Adipocyte (in vitro differentiated cells): ENCODE measurements around the gene NRAP.

Experiments used
- DNase-seq: peaks from one replicate; pipeline ENCODE4 v3.0.0-alpha.2; 2015; ENCODE audit warnings: low read depth
- H3K27me3 ChIP-seq: replicated peaks from 2 replicates; pipeline ENCODE4 v1.7.0; 2013; ENCODE audit warnings: mild to moderate bottlenecking, low read length, moderate library complexity; ENCODE audit not compliant: control insufficient read depth, insufficient read depth
- H3K36me3 ChIP-seq: 2 replicates; pipeline ENCODE4 v1.7.0; 2013; ENCODE audit warnings: low read length, mild to moderate bottlenecking, moderate library complexity; ENCODE audit not compliant: control insufficient read depth, insufficient read depth, severe bottlenecking
- H3K4me1 ChIP-seq: 2 replicates; pipeline ENCODE4 v1.7.0; 2013; ENCODE audit warnings: mild to moderate bottlenecking, low read length, moderate library complexity; ENCODE audit not compliant: control insufficient read depth, insufficient read depth
- H3K4me3 ChIP-seq: 2 replicates; pipeline ENCODE4 v1.7.0; 2013; ENCODE audit warnings: mild to moderate bottlenecking, low read length, moderate library complexity
- H3K9ac ChIP-seq: 2 replicates; pipeline ENCODE4 v1.7.0; 2013; ENCODE audit warnings: mild to moderate bottlenecking, low read length, moderate library complexity
- H3K9me3 ChIP-seq: 2 replicates; pipeline ENCODE4 v1.7.0; 2013; ENCODE audit warnings: mild to moderate bottlenecking, low read length, moderate library complexity; ENCODE audit not compliant: control insufficient read depth

NRAP gene

DNA sequence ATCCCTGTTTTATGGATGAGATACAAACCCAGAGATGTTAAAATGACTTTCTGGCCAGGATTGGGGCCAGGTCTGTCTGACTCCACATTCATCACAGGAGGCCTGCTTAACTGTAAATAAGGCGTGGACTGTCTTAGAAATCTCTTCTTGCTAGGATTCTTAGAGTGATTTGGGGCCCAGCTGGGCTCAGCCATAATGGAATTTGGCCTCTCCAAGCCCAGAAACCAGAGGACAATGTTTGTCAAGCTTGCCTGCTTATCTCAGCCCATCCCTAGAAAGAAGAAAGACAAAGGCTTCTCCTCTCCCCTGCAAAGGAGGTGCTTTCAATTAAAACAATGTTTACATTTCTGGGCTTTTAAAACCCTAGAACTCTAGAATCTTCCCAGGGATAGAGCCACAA is 108.1 kb downstream of the NRAP start:
- H3K9me3 ChIP-seq, result no peaks in the 10 kb centered on the region
- no peak for DNase-seq
- H3K9ac ChIP-seq, result no peak overlapping the region
- no peaks in the 10 kb centered on the region for H3K4me1 ChIP-seq
- peaks cover 5% of the 10 kb centered on the region for H3K27me3 ChIP-seq
- H3K4me3 ChIP-seq, result no peak overlapping the region
- no peaks in the 10 kb centered on the region for H3K36me3 ChIP-seq

DNA sequence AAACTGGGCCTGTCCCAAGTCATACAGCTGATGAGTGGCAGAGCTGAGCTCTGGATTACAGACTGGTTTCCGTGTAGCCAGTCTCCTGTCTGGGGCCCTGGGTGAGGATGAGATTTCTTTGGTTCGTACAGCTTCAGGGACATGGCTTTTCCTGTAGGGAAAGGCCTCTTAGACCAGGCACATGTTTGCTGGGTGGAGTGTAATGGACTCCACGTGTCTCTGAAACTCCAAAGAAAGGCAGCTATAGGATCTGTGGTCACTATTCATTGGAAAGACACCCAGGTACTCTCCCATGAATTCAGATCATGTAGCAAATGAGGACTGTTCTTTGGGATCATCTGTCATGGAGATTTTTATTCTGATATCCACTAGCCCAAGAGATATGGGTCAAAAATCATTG is 108.6 kb downstream of the NRAP start:
- H3K9me3 ChIP-seq, result no peaks in the 10 kb centered on the region
- H3K27me3 ChIP-seq, result peaks cover 5% of the 10 kb centered on the region
- no peak overlapping the region for H3K4me3 ChIP-seq
- no peak overlapping the region for H3K9ac ChIP-seq
- no peak for DNase-seq
- H3K4me1 ChIP-seq, result no peaks in the 10 kb centered on the region
- no peaks in the 10 kb centered on the region for H3K36me3 ChIP-seq

- Histone ChIP-seq H3K36me3 (no peaks in the 10 kb centered on the region), H3K27me3 (peaks cover 5% of the 10 kb centered on the region), H3K9me3 (no peaks in the 10 kb centered on the region), H3K9ac (no peak overlapping the region), H3K4me1 (no peaks in the 10 kb centered on the region), H3K4me3 (no peak overlapping the region)
- DNase-seq, result no peak
These were observed 109.6 kb downstream of the NRAP start for GRCh38 chr10:113554214-113554613.

DNA sequence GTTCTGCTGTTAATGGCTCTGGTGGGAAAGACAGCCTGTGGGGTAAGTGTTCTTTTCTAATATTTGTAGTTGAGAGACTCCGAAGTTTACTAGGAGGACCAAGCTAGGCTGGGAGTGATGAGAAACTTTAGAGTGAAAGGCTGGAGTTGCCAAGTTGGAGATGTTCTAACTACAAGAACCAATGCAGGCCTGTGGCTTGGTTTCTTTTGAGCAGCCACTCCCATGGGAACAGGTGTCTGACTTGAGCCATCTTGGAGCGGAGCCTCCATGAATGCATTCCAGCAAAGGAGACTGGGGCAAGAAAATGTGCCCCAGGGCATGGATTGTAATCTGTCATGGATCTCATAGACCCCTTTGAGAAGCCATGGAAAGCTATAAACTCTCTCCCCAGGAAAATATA is 110.7 kb downstream of the NRAP start:
- Histone ChIP-seq H3K36me3 (no peaks in the 10 kb centered on the region), H3K4me1 (no peaks in the 10 kb centered on the region), H3K9me3 (no peaks in the 10 kb centered on the region), H3K27me3 (peaks cover under 1% of the 10 kb centered on the region), H3K9ac (no peak overlapping the region), H3K4me3 (no peak overlapping the region)
- no peak for DNase-seq

GRCh38 chr10:113552701-113553100 is 111.1 kb downstream of the NRAP start, which contains the start of gene HABP2:
Gene HABP2 (plus strand): TSS chr10:113553053. CDS start chr10:113553122, 69 bp downstream.
- Histone ChIP-seq H3K4me1 (no peaks in the 10 kb centered on the region), H3K27me3 (no peaks in the 10 kb centered on the region)

DNA sequence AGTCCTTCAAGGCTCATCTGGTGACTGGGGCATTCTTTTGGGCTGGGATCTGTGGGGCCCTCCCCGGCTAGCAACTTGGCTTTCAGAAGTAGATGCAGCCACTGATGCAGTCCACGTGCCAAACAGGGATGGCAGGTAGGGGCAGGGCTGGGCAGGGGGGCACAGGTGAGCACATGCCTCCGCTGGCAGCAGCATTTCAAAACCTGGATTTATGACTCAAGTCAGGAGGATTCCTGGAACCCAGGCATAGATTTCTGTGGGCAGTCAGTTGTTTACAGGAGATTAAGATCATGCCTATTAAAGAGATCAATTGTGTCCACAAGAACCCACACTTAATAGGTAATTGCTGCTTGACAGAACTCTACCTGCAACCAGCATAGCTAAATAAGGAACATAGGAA is 111.8 kb downstream of the NRAP start:
- H3K4me3 ChIP-seq, result no peak overlapping the region
- no peaks in the 10 kb centered on the region for H3K27me3 ChIP-seq
- H3K9me3 ChIP-seq, result no peaks in the 10 kb centered on the region
- H3K9ac ChIP-seq, result no peak overlapping the region
- no peaks in the 10 kb centered on the region for H3K36me3 ChIP-seq
- no peaks in the 10 kb centered on the region for H3K4me1 ChIP-seq
- DNase-seq, result no peak

More at GRCh38 chr10:113552701-113553100, 111.1 kb downstream of the NRAP start, which contains the start of gene HABP2:
- Histone ChIP-seq H3K9me3 (no peaks in the 10 kb centered on the region), H3K36me3 (no peaks in the 10 kb centered on the region), H3K9ac (no peak within 1 kb of the TSS), H3K4me3 (no peak within 1 kb of the TSS)
- no peak for DNase-seq

- no peaks in the 10 kb centered on the region for H3K9me3 ChIP-seq
These were observed 113.5 kb downstream of the NRAP start for GRCh38 chr10:113550365-113550764.

GRCh38 chr10:113549856-113550255 is 114.0 kb downstream of the NRAP start:
- H3K27me3 ChIP-seq, result no peaks in the 10 kb centered on the region
- no peak for DNase-seq
- no peak overlapping the region for H3K4me3 ChIP-seq
- no peaks in the 10 kb centered on the region for H3K9me3 ChIP-seq
- H3K4me1 ChIP-seq, result no peaks in the 10 kb centered on the region
- H3K9ac ChIP-seq, result no peak overlapping the region
- H3K36me3 ChIP-seq, result no peaks in the 10 kb centered on the region

More at GRCh38 chr10:113550365-113550764, 113.5 kb downstream of the NRAP start:
- Histone ChIP-seq H3K4me3 (no peak overlapping the region), H3K4me1 (no peaks in the 10 kb centered on the region), H3K36me3 (no peaks in the 10 kb centered on the region), H3K9ac (no peak overlapping the region), H3K27me3 (no peaks in the 10 kb centered on the region)
- no peak for DNase-seq

DNA sequence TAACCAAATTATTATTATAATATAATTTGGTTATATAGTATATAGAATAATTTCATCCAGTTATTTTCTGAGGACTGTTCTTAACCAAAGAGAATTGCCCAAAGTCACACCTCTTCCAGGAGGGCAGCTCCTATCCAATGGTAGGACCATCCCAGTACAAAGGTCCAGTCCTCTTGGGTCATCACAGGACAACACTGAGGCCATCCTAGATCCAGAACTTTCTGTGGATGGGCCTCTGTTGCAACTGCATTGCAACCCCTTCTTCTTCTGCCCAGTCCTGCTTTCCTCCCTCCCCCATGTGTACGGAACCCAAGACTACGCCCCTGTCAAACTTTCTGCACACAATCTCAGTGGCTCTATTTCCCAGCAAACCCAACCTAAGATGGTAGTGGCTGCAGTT is 116.4 kb downstream of the NRAP start:
- Histone ChIP-seq H3K4me3 (no peak overlapping the region), H3K36me3 (no peaks in the 10 kb centered on the region), H3K27me3 (no peaks in the 10 kb centered on the region), H3K9me3 (no peaks in the 10 kb centered on the region), H3K4me1 (no peaks in the 10 kb centered on the region), H3K9ac (no peak overlapping the region)
- no peak for DNase-seq

- Histone ChIP-seq H3K9ac (no peak overlapping the region), H3K9me3 (no peaks in the 10 kb centered on the region), H3K4me3 (no peak overlapping the region), H3K36me3 (no peaks in the 10 kb centered on the region), H3K27me3 (no peaks in the 10 kb centered on the region), H3K4me1 (peaks cover 25% of the 10 kb centered on the region)
- no peak for DNase-seq
These were observed 119.4 kb downstream of the NRAP start for GRCh38 chr10:113544392-113544791.

DNA sequence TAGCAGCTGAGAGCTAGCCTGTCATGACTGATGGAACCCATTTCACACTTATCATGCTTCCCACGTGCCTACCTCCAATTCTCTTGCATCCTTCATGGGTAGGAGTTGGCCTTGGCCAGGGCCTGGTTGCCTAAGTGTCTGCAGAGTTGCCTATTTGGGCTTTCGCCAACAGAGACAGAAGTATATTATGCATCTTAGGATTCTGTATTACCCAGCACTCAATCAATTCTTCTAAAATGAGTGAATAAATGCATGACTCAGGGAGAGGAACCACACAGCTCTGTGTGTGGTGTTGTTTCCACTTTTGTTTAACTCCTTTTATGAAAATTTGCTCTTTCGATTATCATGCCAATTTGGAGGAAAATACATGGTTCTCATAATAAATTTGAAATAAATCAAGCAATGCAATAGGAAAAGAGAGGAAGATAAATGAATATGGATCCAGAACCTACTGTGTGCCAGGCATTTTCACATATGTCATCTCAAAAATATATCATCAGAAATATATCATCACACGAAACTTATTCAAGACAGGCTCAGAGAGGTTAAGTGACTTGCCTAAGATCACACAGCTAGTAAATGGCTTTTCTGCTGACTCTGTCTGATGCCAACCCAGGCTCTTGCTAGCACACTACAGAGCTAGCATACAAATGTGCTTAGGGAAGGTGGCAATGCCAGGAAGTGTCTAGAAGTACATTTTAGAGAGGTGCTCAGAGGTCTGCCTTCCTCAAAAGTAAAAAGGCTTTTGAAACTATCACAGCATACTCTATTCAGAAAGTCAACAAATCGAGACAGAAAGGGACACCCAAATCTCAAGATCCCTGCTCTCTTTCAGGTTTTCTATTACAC is 120.5 kb downstream of the NRAP start:
- Histone ChIP-seq H3K9ac (no peak overlapping the region), H3K4me1 (peaks cover 30% of the 10 kb centered on the region), H3K27me3 (no peaks in the 10 kb centered on the region), H3K4me3 (no peak overlapping the region), H3K36me3 (no peaks in the 10 kb centered on the region), H3K9me3 (no peaks in the 10 kb centered on the region)
- no peak for DNase-seq

DNA sequence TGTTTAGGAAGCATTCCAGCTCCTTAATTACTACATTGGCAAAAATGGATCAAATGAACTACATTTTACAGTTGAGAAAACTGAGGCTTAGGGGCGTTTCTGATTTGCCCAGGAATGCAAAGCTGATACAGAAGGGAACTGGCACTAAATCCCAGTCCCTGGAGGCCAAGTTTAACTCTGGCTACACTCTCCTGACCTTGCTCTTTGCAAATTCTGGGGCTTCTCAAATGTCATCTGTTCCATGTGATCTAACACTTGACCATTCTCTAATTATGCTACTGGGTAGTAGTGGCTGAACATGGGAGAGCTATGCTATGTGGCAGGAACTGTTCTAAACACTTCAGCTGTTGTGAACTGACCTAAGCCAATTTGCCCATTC is 122.3 kb downstream of the NRAP start:
- DNase-seq, result no peak

More for the DNA sequence above, 122.3 kb downstream of the NRAP start:
- no peak overlapping the region for H3K9ac ChIP-seq
- H3K4me3 ChIP-seq, result no peak overlapping the region
- H3K4me1 ChIP-seq, result peaks cover 30% of the 10 kb centered on the region
- H3K36me3 ChIP-seq, result no peaks in the 10 kb centered on the region
- no peaks in the 10 kb centered on the region for H3K9me3 ChIP-seq
- peaks cover 5% of the 10 kb centered on the region for H3K27me3 ChIP-seq
